ENCODE measurements around the gene LCN2.

Gene LCN2

DNA sequence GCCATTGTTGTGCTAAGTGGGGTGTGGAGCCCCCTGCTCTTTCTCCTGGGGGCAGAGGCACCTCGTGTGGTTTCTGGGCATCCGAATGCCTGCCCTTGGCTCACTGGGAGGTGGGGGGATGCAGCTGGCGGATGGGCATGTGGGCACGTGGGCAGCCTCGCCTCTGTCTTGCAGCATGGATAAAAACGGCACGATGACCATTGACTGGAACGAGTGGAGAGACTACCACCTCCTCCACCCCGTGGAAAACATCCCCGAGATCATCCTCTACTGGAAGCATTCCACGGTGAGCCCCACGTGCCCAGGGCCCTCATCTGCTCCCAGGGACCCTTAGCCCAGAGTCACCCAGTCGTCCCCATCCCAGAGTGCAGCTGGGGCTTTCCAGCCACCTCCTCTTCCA, 47.1 kb upstream of the LCN2 start:
- Histone ChIP-seq H3K27me3 (replicated peaks) (no peaks in the 10 kb centered on the region), H3K4me3 (ENCODE audit: low read depth, low read length) (no peak overlapping the region), H3K27ac (no peak overlapping the region), H3K36me3 (replicated peaks) (peaks cover 58% of the 10 kb centered on the region)
- no peak for DNase-seq
- in situ Hi-C loops (cut with HindIII; ENCODE audit: low pct_ligation_motif_present, low sequenced_read_pairs) = no loop called here
- no peak for TF ChIP-seq CTCF (IDR thresholded peaks at IDR 0.05; ENCODE audit: low read depth, low read length, missing control alignments)

GRCh38 chr9:128102861-128103588, 46.2 kb upstream of the LCN2 start:
- in situ Hi-C loops (cut with HindIII; ENCODE audit: low pct_ligation_motif_present, low sequenced_read_pairs) = no loop called here
- Histone ChIP-seq H3K4me3 (ENCODE audit: low read depth, low read length) (no peak overlapping the region), H3K27me3 (replicated peaks) (no peaks in the 10 kb centered on the region), H3K36me3 (replicated peaks) (peaks cover 67% of the 10 kb centered on the region), H3K27ac (no peak overlapping the region)
- DNase-seq = no peak
- no peak for TF ChIP-seq CTCF (IDR thresholded peaks at IDR 0.05; ENCODE audit: low read depth, low read length, missing control alignments)

GRCh38 chr9:128103589-128103962, 45.7 kb upstream of the LCN2 start:
- H3K27me3 ChIP-seq (replicated peaks) = no peaks in the 10 kb centered on the region
- H3K4me3 ChIP-seq (ENCODE audit: low read depth, low read length) = no peak overlapping the region
- peaks cover 71% of the 10 kb centered on the region for H3K36me3 ChIP-seq (replicated peaks)
- no peak for DNase-seq
- in situ Hi-C loops (cut with HindIII; ENCODE audit: low pct_ligation_motif_present, low sequenced_read_pairs) = no loop called here
- TF ChIP-seq CTCF (IDR thresholded peaks at IDR 0.05; ENCODE audit: low read depth, low read length, missing control alignments) = no peak
- no peak overlapping the region for H3K27ac ChIP-seq

DNA sequence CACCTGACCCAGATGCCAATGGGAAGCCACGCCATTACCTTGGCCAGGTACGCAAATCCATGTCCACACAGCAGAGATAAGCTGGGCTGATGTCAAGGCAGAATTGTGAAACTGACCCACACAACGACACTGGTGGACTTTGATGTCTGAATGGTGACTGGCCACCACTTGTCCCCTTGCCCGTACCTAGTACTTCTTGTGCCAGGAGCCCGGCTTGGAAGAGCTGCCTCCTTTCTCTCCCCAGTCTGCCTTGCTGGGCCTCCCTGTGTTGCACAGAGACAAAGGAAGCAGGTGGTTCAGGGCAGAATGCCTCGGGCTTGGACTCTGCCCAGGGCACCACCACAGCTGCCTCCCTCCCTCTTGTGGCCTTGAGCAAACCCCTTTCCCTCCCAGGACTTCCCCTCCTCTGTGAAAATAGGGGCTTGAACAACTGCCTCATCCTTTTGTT, 45.1 kb upstream of the LCN2 start:
- peaks cover 75% of the 10 kb centered on the region for H3K36me3 ChIP-seq (replicated peaks)
- no peak for TF ChIP-seq CTCF (IDR thresholded peaks at IDR 0.05; ENCODE audit: low read depth, low read length, missing control alignments)
- H3K27ac ChIP-seq = no peak overlapping the region
- H3K27me3 ChIP-seq (replicated peaks) = no peaks in the 10 kb centered on the region
- in situ Hi-C loops (cut with HindIII; ENCODE audit: low pct_ligation_motif_present, low sequenced_read_pairs) = no loop called here
- no peak overlapping the region for H3K4me3 ChIP-seq (ENCODE audit: low read depth, low read length)
- DNase-seq = no peak

- H3K27me3 ChIP-seq (replicated peaks) = no peaks in the 10 kb centered on the region
- H3K4me3 ChIP-seq (ENCODE audit: low read depth, low read length) = no peak overlapping the region
- TF ChIP-seq CTCF (IDR thresholded peaks at IDR 0.05; ENCODE audit: low read depth, low read length, missing control alignments) = no peak
- H3K36me3 ChIP-seq (replicated peaks) = peaks cover 74% of the 10 kb centered on the region
- no peak overlapping the region for H3K27ac ChIP-seq
- no peak for DNase-seq
- in situ Hi-C loops (cut with HindIII; ENCODE audit: low pct_ligation_motif_present, low sequenced_read_pairs) = no loop called here
Measured at GRCh38 chr9:128105538-128106175, 43.6 kb upstream of the LCN2 start.

Measured in brain microvascular endothelial cell (primary cell).